Measurements from ENCODE around the gene SLC25A23. TPM values are rescaled to one million over a fixed set of nuclear protein-coding genes. Genes with fewer than 3 reads are reported as not detected.

Gene SLC25A23
- total and polyA plus RNA-seq, 7 experiments from 2014 or later, result 9.0 to 35.0 (median 22.0) TPM

DNA sequence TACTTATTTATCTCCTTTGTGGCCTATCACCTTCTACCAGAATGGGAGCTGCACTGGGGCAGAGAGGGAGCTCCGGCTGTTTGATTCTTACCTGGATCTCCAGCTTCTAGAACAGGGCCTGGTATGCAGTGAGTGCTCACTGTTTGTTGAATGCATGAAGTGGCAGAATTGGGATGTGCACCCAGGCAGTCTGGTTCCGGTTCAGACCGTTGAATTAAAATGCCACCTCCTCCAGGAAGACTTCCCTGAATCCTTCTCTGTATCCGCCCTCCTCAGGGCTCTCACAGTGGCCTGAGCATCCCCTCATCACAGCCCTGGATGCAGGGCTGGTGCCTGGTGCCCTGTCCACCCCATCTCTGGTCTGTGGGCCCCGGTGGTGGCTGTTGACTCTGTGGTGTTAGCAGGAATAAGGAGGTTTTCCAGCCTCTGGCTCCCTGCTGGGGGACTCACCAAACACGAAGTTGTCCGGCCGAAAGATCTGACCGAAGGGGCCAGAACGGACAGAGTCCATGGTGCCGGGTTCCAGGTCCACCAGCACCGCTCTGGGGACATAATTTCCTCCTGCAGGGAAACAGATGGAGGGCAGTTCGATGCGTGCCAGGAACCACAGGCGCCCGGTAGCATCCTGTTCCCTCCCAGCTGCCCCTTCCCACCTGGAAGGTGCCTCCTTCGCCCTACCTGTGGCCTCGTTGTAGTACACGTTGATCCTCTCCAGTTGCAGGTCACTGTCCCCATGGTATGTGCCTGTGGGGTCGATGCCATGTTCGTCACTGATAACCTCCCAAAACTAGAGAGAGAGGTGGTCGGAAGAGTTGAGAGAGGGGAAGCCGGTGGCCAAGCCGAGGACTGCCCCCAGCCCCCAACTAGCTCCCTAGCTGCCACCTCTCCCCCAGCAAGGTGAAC is 41.5 kb upstream of the SLC25A23 start:
- Histone ChIP-seq H3K27ac (ENCODE audit: low read depth, low read length) (no peak overlapping the region), H3K36me3 (ENCODE audit: control insufficient read depth in 2 of 3, insufficient read depth in 3 of 3, low read length in 3 of 3) (no peaks in the 10 kb centered on the region), H3K4me1 (ENCODE audit: control insufficient read depth in 2 of 2, insufficient read depth in 2 of 2, low read length in 2 of 2) (peaks cover 7 to 8% of the 10 kb centered on the region in 2 donors), H3K4me3 (ENCODE audit: low read length) (peak overlapping the region; percentile 46), H3K27me3 (ENCODE audit: control insufficient read depth in 2 of 2, insufficient read depth in 2 of 2, low read length in 2 of 2) (no peaks in the 10 kb centered on the region), H3K9me3 (ENCODE audit: control insufficient read depth in 2 of 3, low read length in 3 of 3) (no peaks in the 10 kb centered on the region)
- Mint-ChIP-seq H3K27ac (peak overlapping the region in 4 of 9 donors; percentile 36 to 59 (median 54)), H3K27me3 (peaks cover 0 to 26% (median 0%) of the 10 kb centered on the region in 5 donors), H3K36me3 (peaks cover 0 to 4% (median 0%) of the 10 kb centered on the region in 5 donors), H3K4me1 (peaks cover 6 to 27% (median 19%) of the 10 kb centered on the region in 7 donors), H3K4me3 (peak overlapping the region; percentile 79 to 93 (median 87)), H3K9me3 (no peaks in the 10 kb centered on the region)
- ChIA-PET CTCF (interaction anchor here (1.0 kb wide), 1 partner anchor 16 kb away, joined by 3 read pairs; no protein-coding TSS in a partner anchor), POLR2A (no interaction called here)
- intact Hi-C loops (cut with micrococcal nuclease), result no loop called here
- ATAC-seq (no peak), DNase-seq (no peak)

GRCh38 chr19:6499052-6499790 is 39.6 kb upstream of the SLC25A23 start:
- Mint-ChIP-seq H3K9me3 (no peaks in the 10 kb centered on the region), H3K4me3 (peak overlapping the region in 1 of 10 donors; percentile 7)

DNA sequence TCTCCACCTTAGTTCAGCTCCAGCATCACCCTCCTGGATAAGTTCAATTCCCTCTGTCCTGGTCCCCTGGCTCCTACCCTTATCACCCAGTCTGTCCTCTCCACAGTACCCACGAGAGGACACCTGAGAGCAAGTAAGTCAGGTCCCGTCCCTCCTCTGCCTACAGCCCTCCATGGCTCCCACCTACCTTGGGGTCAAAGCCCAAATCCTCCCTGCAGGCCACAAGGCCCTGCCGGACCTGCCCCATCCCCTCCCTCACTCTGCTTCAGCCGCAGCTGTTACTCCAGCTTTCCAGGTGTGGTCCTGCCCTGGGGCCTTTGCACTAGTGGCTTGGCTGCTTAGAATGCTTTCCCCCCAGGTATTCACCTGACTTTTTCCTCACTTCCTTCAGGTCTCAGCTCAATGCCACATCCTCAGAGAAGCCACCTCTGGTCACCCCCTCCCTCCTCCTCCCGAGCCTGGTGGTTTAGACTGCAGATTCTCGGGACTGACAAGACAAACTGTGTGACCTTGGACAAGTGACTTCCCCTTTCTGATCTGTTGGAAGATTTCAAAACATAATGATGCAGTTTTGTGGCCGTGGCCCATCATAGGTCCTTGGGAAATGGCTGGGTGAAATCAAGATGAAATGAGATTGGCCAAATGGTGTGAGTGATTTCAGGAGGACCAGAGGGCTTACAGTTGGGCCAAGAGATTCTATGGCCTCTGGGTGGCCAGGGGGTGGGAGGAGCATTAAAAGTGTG is 38.9 kb upstream of the SLC25A23 start:
- H3K27me3 Mint-ChIP-seq, result peaks cover 0 to 22% (median 0%) of the 10 kb centered on the region in 5 donors
- peaks cover 0 to 5% (median 0%) of the 10 kb centered on the region in 5 donors for H3K36me3 Mint-ChIP-seq
- DNase-seq (no peak), ATAC-seq (peak; percentile 71)
- intact Hi-C loops (cut with micrococcal nuclease), result no loop called here
- peak overlapping the region in 3 of 9 donors; percentile 13 to 31 (median 21) for H3K27ac Mint-ChIP-seq
- Histone ChIP-seq H3K9me3 (ENCODE audit: control insufficient read depth in 2 of 3, low read length in 3 of 3) (no peaks in the 10 kb centered on the region), H3K4me3 (ENCODE audit: low read length) (no peak overlapping the region), H3K27me3 (ENCODE audit: control insufficient read depth in 2 of 2, insufficient read depth in 2 of 2, low read length in 2 of 2) (no peaks in the 10 kb centered on the region), H3K4me1 (ENCODE audit: control insufficient read depth in 2 of 2, insufficient read depth in 2 of 2, low read length in 2 of 2) (peaks cover 7 to 8% of the 10 kb centered on the region in 2 donors), H3K36me3 (ENCODE audit: control insufficient read depth in 2 of 3, insufficient read depth in 3 of 3, low read length in 3 of 3) (no peaks in the 10 kb centered on the region), H3K27ac (ENCODE audit: low read depth, low read length) (no peak overlapping the region)
- H3K4me1 Mint-ChIP-seq, result peaks cover 6 to 16% (median 10%) of the 10 kb centered on the region in 7 donors
- POLR2A ChIA-PET, result interaction anchor here (0.7 to 1.5 kb wide), 2 partner anchors 17 to 38 kb away, joined by 4 to 5 read pairs; partner anchors contain the start of gene DENND1C
- CTCF ChIA-PET, result no interaction called here
- peak overlapping the region in 2 of 10 donors; percentile 3 to 9 for H3K4me3 Mint-ChIP-seq
- no peaks in the 10 kb centered on the region for H3K9me3 Mint-ChIP-seq

More at GRCh38 chr19:6499052-6499790, 39.6 kb upstream of the SLC25A23 start:
- Histone ChIP-seq H3K4me1 (ENCODE audit: control insufficient read depth in 2 of 2, insufficient read depth in 2 of 2, low read length in 2 of 2) (peaks cover 7 to 8% of the 10 kb centered on the region in 2 donors), H3K27ac (ENCODE audit: low read depth, low read length) (no peak overlapping the region), H3K36me3 (ENCODE audit: control insufficient read depth in 2 of 3, insufficient read depth in 3 of 3, low read length in 3 of 3) (no peaks in the 10 kb centered on the region), H3K4me3 (ENCODE audit: low read length) (no peak overlapping the region), H3K27me3 (ENCODE audit: control insufficient read depth in 2 of 2, insufficient read depth in 2 of 2, low read length in 2 of 2) (no peaks in the 10 kb centered on the region), H3K9me3 (ENCODE audit: control insufficient read depth in 2 of 3, low read length in 3 of 3) (no peaks in the 10 kb centered on the region)
- H3K27me3 Mint-ChIP-seq, result peaks cover 0 to 26% (median 0%) of the 10 kb centered on the region in 5 donors
- ChIA-PET POLR2A (interaction anchor here (1.1 kb wide), 1 partner anchor 20 kb away, joined by 3 read pairs; no protein-coding TSS in a partner anchor), CTCF (interaction anchor here (0.6 kb wide), 1 partner anchor 8 kb away, joined by 3 read pairs; no protein-coding TSS in a partner anchor)
- intact Hi-C loops (cut with micrococcal nuclease), result no loop called here
- H3K4me1 Mint-ChIP-seq, result peaks cover 6 to 19% (median 13%) of the 10 kb centered on the region in 7 donors
- ATAC-seq (no peak), DNase-seq (no peak)
- H3K36me3 Mint-ChIP-seq, result peaks cover 0 to 5% (median 0%) of the 10 kb centered on the region in 5 donors
- H3K27ac Mint-ChIP-seq, result peak overlapping the region in 1 of 9 donors; percentile 65

GRCh38 chr19:6495947-6496346 is 36.4 kb upstream of the SLC25A23 start:
- Mint-ChIP-seq H3K9me3 (peaks cover 0 to 8% (median 4%) of the 10 kb centered on the region in 11 donors), H3K36me3 (peaks cover 0 to 7% (median 0%) of the 10 kb centered on the region in 5 donors), H3K27me3 (peaks cover 0 to 7% (median 0%) of the 10 kb centered on the region in 5 donors), H3K27ac (no peak overlapping the region), H3K4me3 (no peak overlapping the region), H3K4me1 (peaks cover 0 to 10% (median 4%) of the 10 kb centered on the region in 7 donors)
- DNase-seq, result no peak
- H3K27ac ChIP-seq (ENCODE audit: low read depth, low read length), result no peak overlapping the region
- CTCF ChIA-PET, result no interaction called here
- POLR2A ChIA-PET, result interaction anchor here (1.7 kb wide), 1 partner anchor 15 kb away, joined by 5 read pairs; the partner anchor contains the start of gene DENND1C
- no peaks in the 10 kb centered on the region for H3K4me1 ChIP-seq (ENCODE audit: control insufficient read depth in 2 of 2, insufficient read depth in 2 of 2, low read length in 2 of 2)
- intact Hi-C loops (cut with micrococcal nuclease), result no loop called here
- ATAC-seq, result no peak
- no peaks in the 10 kb centered on the region for H3K36me3 ChIP-seq (ENCODE audit: control insufficient read depth in 2 of 3, insufficient read depth in 3 of 3, low read length in 3 of 3)
- H3K4me3 ChIP-seq (ENCODE audit: low read length), result no peak overlapping the region
- no peaks in the 10 kb centered on the region for H3K27me3 ChIP-seq (ENCODE audit: control insufficient read depth in 2 of 2, insufficient read depth in 2 of 2, low read length in 2 of 2)
- H3K9me3 ChIP-seq (ENCODE audit: control insufficient read depth in 2 of 3, low read length in 3 of 3), result peaks cover 0 to 6% (median 0%) of the 10 kb centered on the region in 3 experiments

GRCh38 chr19:6494438-6495036 is 34.9 kb upstream of the SLC25A23 start:
- H3K36me3 Mint-ChIP-seq, result peaks cover 0 to 7% (median 0%) of the 10 kb centered on the region in 5 donors
- no peak for DNase-seq
- H3K4me3 Mint-ChIP-seq, result no peak overlapping the region
- H3K27ac Mint-ChIP-seq, result peak overlapping the region in 2 of 9 donors; percentile 15 to 76
- Histone ChIP-seq H3K27ac (ENCODE audit: low read depth, low read length) (no peak overlapping the region), H3K9me3 (ENCODE audit: control insufficient read depth in 2 of 3, low read length in 3 of 3) (peaks cover 0 to 6% (median 0%) of the 10 kb centered on the region in 3 experiments), H3K4me1 (ENCODE audit: control insufficient read depth in 2 of 2, insufficient read depth in 2 of 2, low read length in 2 of 2) (peaks cover 0 to 6% of the 10 kb centered on the region in 2 donors), H3K4me3 (ENCODE audit: low read length) (no peak overlapping the region), H3K36me3 (ENCODE audit: control insufficient read depth in 2 of 3, insufficient read depth in 3 of 3, low read length in 3 of 3) (no peaks in the 10 kb centered on the region), H3K27me3 (ENCODE audit: control insufficient read depth in 2 of 2, insufficient read depth in 2 of 2, low read length in 2 of 2) (no peaks in the 10 kb centered on the region)
- H3K9me3 Mint-ChIP-seq, result peaks cover 0 to 8% (median 4%) of the 10 kb centered on the region in 11 donors
- peaks cover 0 to 14% (median 6%) of the 10 kb centered on the region in 7 donors for H3K4me1 Mint-ChIP-seq
- intact Hi-C loops (cut with micrococcal nuclease), result no loop called here
- ChIA-PET POLR2A (interaction anchor here (1.7 kb wide), 1 partner anchor 13 kb away, joined by 5 read pairs; the partner anchor contains the start of gene DENND1C), CTCF (interaction anchor here (0.6 kb wide), 1 partner anchor 1454 kb away, joined by 3 read pairs; no protein-coding TSS in a partner anchor)
- no peak for ATAC-seq
- H3K27me3 Mint-ChIP-seq, result no peaks in the 10 kb centered on the region

All from naive thymus-derived CD4-positive, alpha-beta T cell (primary cell).